Measurements from ENCODE around the gene STIP1.
A peak's percentile ranks its signal among the peaks of the same experiment; 100 is the strongest.
"Not testable (repeated sequence)": the region's sequence is repeated elsewhere in the genome, so short reads cannot be mapped to it uniquely, and the experiment has no call there.

Gene STIP1

DNA sequence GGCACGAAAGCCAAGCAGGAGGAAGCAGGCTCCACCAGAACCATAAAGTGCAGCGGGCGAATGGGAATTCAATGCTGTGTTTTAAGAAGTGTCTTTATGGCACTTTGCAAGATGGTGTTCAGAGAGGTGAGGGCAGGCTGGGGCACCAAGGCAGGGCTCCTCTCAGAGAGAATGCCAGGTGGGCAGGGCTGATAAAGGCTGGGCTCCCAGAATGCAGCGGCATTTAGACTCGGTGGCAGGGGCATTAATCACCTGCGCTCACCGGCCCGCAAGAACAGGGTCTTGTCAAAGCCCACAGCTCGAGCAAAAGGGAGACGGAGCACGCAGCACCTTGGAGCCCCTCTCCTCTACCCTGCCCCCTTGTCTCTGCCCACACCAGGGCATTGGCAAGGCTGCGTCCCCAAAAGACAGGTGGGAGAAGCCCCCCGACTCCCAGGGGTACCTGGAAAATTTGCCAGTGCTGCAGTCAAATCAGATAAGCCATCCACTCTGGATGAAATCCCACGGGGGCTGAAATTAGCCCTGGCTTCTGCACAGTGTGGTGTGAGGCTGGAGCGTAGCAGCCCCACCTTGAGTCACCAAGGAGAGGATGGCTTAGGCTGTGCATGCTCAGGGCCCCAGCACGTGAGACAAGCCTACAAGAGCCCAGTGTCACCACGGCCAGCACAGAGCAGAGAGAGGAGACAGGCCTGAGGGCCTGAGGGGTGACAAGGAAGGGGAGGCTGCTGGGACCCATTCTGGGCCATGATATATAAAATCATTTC, 28.2 kb upstream of the STIP1 start:
- DNase-seq (ENCODE audit: low read depth in 3 of 3), result no peak

DNA sequence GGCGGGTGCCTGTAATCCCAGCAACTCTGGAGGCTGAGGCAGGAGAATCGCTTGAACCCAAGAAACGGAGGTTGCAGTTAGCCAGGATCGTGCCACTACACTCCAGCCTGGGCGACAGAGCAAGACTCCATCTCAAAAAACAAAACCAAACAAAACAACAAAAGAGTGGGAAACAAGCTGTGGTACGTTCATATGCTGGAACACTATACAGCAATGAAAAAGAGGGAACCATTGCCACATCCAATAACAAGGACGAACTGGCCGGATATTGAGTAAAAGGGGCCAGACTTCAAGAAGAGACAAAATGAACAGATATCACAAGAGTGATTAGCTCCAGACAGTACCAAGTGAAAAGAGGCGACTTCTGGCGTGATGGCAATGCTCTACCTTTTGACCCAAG, 24.9 kb upstream of the STIP1 start:
- no peak for DNase-seq (ENCODE audit: low read depth in 3 of 3)

DNA sequence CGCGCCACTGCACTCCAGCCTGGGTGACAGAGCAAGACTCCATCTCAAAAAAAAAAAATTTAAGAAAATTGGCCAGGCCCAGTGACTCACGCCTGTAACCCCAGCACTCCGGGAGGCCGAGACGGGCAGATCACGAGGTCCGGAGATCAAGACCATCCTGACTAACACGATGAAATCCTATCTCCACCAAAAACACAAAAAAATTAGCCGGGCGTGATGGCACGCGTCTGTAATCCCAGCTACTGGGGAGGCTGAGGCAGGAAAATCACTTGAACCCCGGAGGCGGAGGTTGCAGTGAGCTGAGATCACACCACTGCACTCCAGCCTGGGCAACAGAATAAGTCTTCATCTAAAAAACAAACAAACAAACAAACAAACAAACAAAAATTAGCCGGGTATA, 23.2 kb upstream of the STIP1 start:
- DNase-seq (ENCODE audit: low read depth in 3 of 3), result not testable (repeated sequence)

DNA sequence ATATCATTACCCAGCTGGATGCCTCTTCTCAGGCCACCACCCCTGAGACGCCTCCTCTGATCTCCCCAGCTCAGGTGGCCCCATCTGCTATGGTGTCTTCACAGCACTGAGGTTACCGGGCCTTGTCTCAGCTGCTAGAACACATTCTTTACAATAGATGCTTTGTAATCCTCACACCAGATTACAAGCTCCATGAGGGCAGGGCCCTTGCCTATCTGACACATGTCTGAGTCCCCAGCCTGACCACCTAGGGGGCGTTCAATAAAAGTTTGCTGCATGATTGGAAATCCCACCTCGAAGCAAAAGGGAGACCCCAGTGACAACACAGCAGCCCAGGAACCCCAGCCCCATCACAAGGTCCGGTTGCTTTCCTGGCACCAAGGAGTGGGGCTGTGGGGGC, 22.0 kb upstream of the STIP1 start:
- no peak for DNase-seq (ENCODE audit: low read depth in 3 of 3)

DNA sequence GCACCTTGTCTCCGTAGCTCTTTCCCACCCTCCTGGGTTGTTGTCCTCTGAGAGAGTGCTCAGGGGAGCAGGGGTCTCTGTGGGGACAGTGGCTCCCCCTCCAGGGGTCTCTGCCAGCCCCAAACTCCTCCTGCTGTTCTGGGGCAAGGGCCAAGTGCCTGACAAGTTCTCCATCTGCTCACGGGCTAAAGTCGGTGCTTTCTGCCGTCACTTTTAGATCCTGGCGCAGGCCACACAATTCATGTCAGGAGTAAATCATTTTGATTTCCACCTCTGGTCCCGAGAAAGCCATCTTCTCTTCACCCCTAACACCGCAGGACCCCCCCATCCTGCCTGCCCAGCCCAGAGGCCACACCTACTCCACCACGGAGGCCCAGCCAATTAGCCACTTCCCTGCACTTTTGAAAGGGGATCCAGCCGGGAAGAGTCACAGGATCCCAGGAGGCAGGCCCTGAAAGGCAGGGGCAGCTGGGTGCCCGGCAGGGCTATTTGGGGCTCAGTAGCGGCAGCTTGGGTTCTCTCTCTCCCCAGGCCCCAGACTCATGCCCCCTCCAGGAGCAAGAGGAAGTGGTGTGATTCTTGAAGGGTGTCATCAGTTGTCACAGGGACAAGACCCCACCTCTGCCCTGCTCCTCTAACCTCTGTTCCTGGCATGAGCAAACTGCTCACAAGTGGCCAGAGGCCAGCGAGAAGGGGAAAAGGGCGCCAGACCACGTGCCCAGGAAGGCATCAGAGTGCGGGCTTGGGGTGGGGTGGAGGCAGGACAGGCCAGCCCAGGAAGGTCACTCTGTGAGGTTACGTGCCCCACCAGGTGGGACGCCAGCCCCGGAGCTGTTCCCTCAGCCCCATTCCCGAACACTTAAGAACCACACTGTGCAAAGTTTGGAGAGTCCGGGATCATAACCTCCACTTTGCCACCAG, 21.3 kb upstream of the STIP1 start:
- DNase-seq (ENCODE audit: low read depth in 3 of 3), result no peak

DNA sequence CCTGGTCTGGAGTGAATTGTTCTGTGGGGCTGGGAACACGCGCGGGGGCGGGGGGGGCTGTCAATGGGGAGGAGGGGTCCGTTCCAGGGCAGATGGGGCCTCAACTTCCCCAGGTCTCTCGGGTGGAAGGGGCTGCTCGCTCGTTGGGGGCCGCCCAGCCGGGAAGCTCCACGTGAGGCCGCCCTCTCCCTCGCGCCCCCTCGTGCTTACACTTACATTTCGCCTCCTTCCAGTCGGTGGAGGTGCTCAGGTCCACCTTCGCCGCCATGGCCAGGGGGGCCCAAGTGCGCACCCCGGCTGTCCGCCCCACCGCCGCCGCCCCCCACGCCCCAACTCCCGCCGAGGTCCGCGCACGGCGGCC, 20.5 kb upstream of the STIP1 start:
- DNase-seq (ENCODE audit: low read depth in 3 of 3), result peak in 1 of 3 experiments; percentile 17

DNA sequence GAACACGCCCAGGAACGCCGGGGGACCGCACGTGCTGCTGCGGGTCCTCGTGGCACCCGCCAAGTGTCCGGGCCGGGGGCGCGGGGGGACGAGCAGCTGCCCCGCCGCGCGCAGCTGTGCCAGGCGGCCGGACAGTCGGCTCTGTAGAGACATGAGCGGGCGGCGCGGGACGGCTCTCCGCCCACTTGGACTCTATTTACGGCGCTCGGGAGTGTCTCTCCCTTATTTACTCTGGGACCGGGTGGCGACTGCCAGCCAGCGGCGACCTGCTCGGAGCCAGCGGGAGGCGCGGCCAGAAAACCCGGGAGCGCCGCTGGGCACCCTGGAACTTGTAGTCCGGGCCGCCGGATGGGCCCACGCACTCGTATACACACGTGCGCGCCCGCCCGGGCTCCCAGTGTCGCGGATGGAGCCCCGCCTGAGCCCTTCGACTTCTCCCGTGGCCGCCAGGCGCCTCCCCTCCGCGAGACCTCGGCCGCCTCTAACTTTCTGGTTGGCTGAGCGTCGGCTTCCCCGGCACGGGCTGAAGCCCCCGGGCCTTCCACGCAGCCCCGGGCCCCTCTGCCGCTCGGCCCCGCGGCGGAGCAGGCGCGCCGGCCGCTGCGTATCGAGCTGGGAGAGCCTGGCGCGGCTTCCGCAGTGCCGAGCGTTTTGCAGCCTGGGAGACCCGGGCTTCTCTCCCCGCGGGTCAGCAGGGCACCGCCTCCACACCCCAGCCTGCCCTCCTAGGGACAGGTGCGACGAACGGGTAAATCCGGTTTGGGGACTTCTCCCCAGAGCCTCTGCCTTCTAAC, 19.9 kb upstream of the STIP1 start, which contains the start of gene MACROD1:
Gene MACROD1 (minus strand): TSS at position 272 of the 794 bp plus-strand sequence. CDS start 119 bp downstream, at position 153.
- DNase-seq (ENCODE audit: low read depth in 3 of 3), result peak; percentile 68 to 79 (median 77)

DNA sequence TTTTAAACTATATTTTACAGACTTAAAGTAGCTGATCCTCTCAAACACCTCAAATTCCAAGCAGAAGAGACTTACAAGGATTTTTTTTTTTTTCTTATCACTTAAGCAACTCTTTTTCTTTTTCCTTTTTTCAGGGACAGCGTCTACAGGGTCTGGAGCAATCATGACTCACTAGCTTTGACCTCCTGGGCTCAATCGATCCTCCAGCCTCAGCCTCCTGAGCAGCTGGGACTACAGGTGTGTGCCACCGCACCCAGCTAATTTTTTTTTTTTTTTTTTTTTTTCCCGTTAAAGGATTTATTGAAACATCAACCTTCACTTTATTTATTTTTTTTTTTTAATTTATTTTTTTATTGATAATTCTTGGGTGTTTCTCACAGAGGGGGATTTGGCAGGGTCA, 15.6 kb upstream of the STIP1 start:
- no peak for DNase-seq (ENCODE audit: low read depth in 3 of 3)

DNA sequence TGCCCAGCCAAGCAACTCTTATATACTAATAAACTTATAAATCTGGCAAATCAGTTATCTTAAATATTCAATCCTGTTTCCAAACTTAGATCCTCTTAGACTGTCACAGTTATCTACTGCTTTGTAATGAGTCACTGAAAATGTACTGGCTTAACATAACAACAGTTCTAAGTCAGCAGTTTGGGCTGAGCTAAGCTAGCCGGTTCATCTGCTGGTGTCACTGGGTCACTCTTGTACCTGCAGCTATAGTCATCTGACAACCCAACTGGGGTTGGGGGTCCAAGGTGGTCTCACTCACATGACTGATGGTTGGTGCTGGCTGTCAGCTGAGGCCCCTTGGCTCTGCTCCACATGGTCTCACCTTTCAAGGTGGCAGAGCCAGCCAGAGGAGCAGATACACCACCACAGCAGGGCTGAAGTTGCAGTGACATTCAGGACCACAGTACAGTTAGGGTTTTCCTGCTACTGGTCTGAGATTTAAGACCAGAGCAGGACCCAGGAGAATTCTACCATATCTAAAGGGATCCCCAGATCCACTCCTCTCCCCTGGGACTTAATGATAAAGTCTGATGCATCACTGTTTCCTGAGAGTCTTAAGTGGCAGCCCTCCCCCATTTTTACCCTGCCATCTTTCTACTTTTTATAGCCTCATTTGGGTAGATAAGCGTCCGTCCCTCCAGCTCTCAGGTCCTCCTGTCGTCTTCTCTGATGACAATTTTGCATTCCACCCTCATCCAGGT, 12.2 kb upstream of the STIP1 start:
- DNase-seq (ENCODE audit: low read depth in 3 of 3), result no peak

DNA sequence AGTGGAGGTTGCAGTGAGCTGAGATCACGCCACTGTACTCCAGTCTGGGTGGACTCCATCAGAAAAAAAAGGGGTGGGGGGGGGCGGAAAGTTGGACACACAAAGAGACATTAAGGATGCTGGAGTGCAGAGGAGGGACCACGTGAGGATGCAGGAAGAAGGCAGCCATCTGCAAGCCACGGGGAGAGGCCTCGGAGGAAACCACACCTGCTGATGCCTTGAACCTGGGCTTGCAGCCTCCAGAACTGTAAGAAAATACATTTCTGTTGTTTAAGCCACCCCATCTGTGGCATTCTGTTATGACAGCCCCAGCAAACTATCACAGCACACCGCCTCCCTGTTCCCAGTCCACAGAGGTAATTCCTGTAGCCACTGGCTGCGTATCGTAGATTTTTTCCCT, 9.2 kb upstream of the STIP1 start:
- no peak for DNase-seq (ENCODE audit: low read depth in 3 of 3)

DNA sequence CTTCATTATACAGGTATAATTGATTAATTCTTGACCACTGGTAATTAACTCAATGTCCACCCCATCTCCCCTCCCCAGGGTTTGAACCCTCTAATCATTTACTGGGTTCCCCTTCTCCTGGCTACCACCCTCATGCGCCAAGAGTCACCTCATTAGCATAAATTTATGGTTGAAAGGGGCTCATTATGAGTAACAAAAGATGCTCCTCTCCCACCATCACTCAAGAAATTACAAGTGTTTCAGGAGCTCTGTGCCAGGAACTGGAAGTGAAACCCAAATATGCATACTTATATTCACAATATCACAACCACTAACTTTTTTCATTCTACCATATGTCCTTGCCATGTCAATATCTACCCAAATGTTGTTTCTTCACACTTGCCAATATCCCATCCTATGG, 7.8 kb upstream of the STIP1 start:
- DNase-seq (ENCODE audit: low read depth in 3 of 3), result no peak

DNA sequence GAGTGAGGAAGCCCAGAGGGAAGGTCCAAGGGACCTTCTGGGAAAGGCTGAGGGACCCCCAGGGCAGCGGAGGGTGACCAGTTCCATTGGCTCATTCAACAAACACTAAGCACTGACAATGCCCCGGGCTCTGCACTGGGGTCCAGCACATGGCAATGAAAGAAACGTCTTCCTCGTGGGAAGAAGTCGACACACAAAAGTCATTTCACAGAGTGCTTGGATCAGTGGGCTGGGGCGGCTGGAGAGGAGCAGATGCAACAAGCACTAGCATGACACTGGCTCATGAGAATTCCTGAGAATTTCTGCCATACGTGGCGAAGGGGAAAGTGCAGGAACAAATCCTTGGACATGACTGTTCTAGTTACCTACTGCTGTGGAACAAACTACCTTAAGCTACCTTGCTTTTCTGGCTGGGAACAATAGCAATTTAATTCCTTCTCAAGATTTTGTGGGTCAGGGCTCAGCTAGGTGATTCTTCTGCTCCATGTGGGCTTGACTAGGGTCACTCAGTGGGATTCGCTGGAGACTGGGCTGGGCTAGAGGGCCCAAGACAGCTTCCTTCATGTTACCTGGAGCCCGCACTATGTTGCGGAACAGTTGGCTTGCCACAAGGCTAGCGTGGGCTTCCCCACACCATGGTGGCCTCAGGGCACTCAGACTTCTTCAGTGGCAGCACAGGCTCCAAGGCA, 6.9 kb upstream of the STIP1 start:
- no peak for DNase-seq (ENCODE audit: low read depth in 3 of 3)

DNA sequence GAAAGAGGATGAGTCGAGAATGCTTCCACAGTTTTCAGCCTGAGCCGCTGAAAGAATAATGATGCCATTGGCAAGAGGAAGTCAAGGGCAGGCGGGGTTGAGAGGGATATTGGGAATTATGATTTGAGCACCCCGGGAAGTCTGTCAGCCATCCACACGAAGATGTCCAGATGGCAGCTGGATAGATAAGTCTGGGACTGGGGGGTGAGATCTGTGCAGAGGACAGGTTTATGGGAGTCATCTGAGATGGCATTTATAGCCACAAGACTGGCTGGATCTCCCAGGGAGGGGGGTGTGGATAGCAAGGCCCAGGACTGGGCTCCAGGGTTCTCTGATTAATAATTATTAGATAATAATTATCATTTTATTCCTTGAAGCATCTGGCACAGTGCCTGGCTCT, 5.1 kb upstream of the STIP1 start:
- no peak for DNase-seq (ENCODE audit: low read depth in 3 of 3)

DNA sequence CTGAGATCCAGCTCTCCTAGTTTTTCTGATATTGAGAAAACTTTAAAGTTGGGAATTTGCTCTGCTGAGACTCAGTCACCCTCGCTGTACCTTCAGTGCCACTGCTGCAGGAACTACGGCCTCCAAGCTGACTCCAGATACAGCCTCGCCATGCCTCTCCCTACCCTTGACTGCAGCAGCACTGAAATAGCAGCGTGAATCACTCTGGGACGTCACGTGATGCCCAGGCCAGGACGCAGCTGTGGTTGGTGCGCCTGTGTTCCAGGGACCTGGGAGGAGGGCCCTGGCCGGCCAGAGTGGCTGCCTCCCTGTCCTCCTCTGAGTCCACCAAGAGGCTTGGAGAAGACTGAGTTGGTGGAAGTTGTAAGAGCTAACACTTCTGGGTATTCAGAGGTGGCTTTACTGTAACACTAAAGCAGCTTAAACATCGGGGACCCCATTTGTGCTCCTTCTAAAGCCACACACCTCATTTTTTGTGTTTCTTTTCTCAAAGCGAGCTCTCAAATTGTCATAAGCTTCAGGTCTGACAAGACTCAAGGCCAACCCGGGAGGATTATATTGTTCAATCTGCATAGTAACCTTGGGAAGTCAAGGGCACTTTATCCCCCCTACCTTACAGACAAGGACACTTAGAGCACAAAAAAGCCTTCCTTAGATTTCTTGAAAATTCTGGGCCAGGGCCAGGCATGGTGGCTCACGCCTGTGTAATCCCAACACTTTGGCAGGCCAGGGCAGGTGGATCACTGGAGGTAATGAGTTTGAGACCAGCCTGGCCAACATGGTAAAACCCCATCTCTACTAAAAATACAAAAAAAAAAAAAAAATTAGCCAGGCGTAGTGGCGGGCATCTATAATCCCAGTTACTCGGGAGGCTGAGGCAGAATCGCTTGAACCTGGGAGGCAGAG, 4.2 kb upstream of the STIP1 start:
- peak in 1 of 3 experiments; percentile 22 for DNase-seq (ENCODE audit: low read depth in 3 of 3)

DNA sequence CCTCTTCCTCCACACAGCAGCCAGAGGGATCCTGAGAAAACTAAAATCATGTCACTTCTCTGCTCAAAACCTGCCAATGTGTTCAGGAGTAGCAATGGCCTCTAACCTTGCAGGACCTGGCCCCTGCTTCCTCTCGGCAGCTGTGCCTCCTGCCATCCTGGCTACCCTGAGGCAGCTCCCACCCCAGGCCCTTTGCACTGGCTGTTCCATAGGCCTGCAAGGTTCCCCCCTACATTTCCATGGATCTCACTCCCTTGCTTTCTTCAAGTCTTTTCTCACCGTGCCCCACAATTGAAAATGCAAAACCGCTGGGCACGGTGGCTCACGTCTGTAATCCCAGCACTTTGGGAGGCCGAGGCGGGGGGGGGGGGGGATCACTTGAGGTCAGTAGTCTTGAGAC, 2.1 kb upstream of the STIP1 start:
- no peak for DNase-seq (ENCODE audit: low read depth in 3 of 3)

DNA sequence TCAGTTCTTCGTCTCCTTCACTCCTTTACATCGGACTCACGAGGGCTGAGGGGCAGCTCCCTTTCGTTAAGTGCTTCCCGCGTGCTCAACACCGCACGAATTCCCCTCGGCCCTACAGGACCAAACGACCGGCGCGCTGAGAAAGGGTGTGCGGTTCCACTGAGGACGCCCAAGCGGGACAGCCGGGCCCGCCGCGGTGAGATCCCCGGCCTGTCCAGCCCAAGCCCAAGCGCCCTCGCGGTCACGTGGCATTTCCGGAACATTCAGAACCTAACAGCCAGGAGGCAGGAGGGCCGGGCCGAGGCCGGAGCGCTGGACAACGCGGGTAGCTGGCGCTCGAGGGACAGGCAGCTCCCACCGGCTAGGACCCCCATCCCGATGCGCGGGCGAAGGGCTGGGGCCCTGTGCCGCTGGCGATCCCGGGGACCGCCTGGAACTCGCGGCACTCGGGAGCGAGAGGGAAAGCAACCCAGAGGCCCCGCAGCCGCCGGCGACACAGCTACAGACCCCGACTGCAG, 737 bp upstream of the STIP1 start:
- DNase-seq (ENCODE audit: low read depth in 3 of 3), result no peak

DNA sequence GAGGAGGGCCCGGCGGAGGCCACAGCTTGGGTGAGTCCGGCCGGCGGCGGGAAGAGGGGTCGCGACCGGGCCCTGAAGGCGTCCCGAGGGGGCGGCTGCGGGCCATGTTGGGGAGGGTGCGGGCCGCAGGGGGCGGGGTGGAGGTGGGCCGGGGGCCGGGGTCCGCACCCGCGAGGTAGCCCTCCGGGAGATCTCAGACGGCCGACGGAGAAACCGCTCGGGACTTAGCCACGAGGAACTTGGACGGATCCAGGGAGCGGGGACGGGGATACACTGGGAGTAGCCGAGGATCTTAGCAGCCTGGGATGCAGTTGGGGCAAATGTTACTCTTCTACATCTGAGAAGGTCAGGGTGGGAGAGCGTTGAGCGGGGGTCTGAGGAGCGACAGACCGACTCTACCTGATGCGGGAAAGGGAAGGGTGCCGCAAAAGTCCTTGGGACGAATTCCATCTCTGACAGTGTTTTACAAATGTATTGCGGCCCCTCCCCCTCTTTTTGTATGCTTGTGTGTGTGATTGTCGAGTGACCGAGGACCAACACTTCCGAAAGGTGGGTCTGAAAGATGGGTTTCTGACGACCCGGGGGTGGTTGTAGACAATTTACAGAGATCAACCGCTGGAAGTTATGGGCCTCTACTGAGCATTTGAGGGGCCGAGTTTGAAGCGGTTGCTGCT, 658 bp downstream of the STIP1 start:
- peak in 1 of 3 experiments; percentile 17 for DNase-seq (ENCODE audit: low read depth in 3 of 3)

DNA sequence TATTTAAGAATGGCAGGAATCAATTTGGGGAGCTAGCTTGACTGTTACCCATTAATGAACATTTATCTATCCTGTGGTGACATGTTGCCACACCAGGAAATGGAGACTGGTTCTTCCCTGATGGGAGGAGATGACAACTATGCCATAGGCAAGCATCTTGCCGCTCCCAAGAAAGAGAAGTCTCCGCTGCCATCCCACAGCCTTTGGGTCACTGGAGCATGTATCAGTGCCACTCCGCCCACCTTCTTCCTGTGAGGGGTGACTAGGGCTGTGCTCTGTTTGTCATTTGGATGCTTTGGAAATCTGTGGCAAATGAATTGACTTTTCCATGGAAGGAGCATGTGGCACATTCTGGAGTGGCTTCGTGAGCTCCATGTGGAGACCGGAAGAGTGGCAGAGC, 6.5 kb downstream of the STIP1 start:
- no peak for DNase-seq (ENCODE audit: low read depth in 3 of 3)

DNA sequence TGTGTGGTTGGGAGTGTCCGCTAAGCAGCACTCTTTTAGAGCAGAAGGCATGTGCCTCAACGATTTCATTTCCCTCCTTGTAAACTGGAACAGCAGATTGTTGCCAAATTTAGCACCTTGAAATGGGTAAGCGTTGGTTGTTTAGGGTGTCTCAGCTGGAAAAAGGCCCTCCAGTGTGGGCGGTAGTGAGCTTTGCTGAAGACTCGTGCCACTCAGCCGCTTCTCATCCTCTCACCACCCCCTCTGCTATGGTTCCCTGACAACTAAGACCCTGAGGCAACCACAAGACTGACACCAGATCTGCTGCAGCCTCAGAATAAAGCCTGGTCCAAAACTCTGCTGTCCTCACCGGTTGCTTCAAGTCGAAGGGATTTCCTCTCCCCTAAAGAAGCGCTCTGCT, 10.7 kb downstream of the STIP1 start:
- no peak for DNase-seq (ENCODE audit: low read depth in 3 of 3)
